Keratinocyte (primary cell): Measurements from ENCODE around the gene GAB2. TPM values are rescaled to one million over a fixed set of nuclear protein-coding genes. Genes with fewer than 3 reads are reported as not detected.

ENCODE experiments used
- DNase-seq: peaks from one replicate; pipeline ENCODE4 v3.0.0-alpha.2; 2011; ENCODE audit warnings: low read depth, missing footprints, low spot score
- FAIRE-seq: peaks from 2 replicates; lab custom pipeline; 2011; peaks lifted over from hg19 to GRCh38; lab: Jason Lieb, UNC
- H2AFZ ChIP-seq: 2 replicates; pipeline ENCODE4 v1.6.0; 2012; ENCODE audit warnings: low read length, control low read depth, inconsistent platforms; ENCODE audit not compliant: control insufficient read depth
- H3K27ac ChIP-seq: 2 replicates; pipeline ENCODE4 v1.5.1; 2011; ENCODE audit warnings: low read length; ENCODE audit not compliant: control insufficient read depth, insufficient read depth
- H3K27me3 ChIP-seq: 3 replicates; pipeline ENCODE4 v1.6.0; 2011; ENCODE audit warnings: low read length; ENCODE audit not compliant: control insufficient read depth, insufficient read depth; ENCODE audit errors: extremely low read depth
- H3K36me3 ChIP-seq, 2 experiments: 2 replicates in 1 of 2; 3 replicates in 1 of 2; pipeline ENCODE4 v1.5.1; 2011; ENCODE audit warnings: low read length in 2 of 2, mild to moderate bottlenecking in 1 of 2; ENCODE audit not compliant: control insufficient read depth in 2 of 2, insufficient read depth in 2 of 2; ENCODE audit errors: extremely low read depth in 1 of 2
- H3K4me1 ChIP-seq: 3 replicates; pipeline ENCODE4 v1.5.1; 2011; ENCODE audit warnings: low read length; ENCODE audit not compliant: control insufficient read depth, insufficient read depth; ENCODE audit errors: extremely low read depth
- H3K4me2 ChIP-seq: 3 replicates; pipeline ENCODE4 v1.6.0; 2011; ENCODE audit warnings: low read depth, low read length; ENCODE audit not compliant: control insufficient read depth, insufficient read depth; ENCODE audit errors: extremely low read depth
- H3K4me3 ChIP-seq, 3 experiments: fragments of 200-600 bp in 1 of 3; sonication (generic) in 1 of 3; 2 replicates in 2 of 3; 3 replicates in 1 of 3; pipeline ENCODE4 v1.5.1; 2011 to 2016; ENCODE audit warnings: low read length in 3 of 3, mild to moderate bottlenecking in 3 of 3, control low read depth in 2 of 3, inconsistent platforms in 1 of 3, low read depth in 1 of 3, mixed read lengths in 1 of 3, mixed run types in 1 of 3, moderate library complexity in 1 of 3; ENCODE audit not compliant: control insufficient read depth in 2 of 3, insufficient read depth in 2 of 3; ENCODE audit errors: extremely low read depth in 1 of 3
- H3K79me2 ChIP-seq: 2 replicates; pipeline ENCODE4 v1.6.0; 2012; ENCODE audit warnings: low read length; ENCODE audit not compliant: control insufficient read depth, insufficient read depth
- H3K9ac ChIP-seq: 3 replicates; pipeline ENCODE4 v1.6.0; 2011; ENCODE audit warnings: low read length; ENCODE audit not compliant: control insufficient read depth, insufficient read depth; ENCODE audit errors: extremely low read depth
- H3K9me1 ChIP-seq: 3 replicates; pipeline ENCODE4 v1.6.0; 2011; ENCODE audit warnings: low read length; ENCODE audit not compliant: control insufficient read depth, insufficient read depth; ENCODE audit errors: extremely low read depth
- H3K9me3 ChIP-seq: 2 replicates; pipeline ENCODE4 v1.5.1; 2012; ENCODE audit warnings: low read depth, low read length; ENCODE audit not compliant: control insufficient read depth
- H4K20me1 ChIP-seq: 3 replicates; pipeline ENCODE4 v1.6.0; 2011; ENCODE audit warnings: low read length; ENCODE audit not compliant: control insufficient read depth, insufficient read depth; ENCODE audit errors: extremely low read depth
- CTCF ChIP-seq, 3 experiments: IDR thresholded peaks in 1 of 3; conservative IDR thresholded peaks in 1 of 3; optimal IDR thresholded peaks in 1 of 3; 2 replicates in 2 of 3; 3 replicates in 1 of 3; pipeline versions ENCODE3 to v1.5.1; 2011; ENCODE audit warnings: low read length in 3 of 3, mild to moderate bottlenecking in 3 of 3, moderate library complexity in 2 of 3, control low read depth in 1 of 3, inconsistent platforms in 1 of 3; ENCODE audit not compliant: insufficient read depth in 2 of 3; ENCODE audit errors: extremely low read depth in 1 of 3
- EZH2 ChIP-seq: IDR thresholded peaks from one replicate; pipeline ENCODE4 v1.6.1; 2012; ENCODE audit warnings: inconsistent platforms, mild to moderate bottlenecking, low read length, moderate library complexity
- dilution Hi-C: fragments of 300-500 bp; cut with MboI; formaldehyde crosslinking; loops from one replicate; pipeline ENCODE4 v1.7.0; 2020; ENCODE audit warnings: low sequenced_read_pairs; ENCODE audit not compliant: extremely low pct_ligation_motif_present
- polyA plus RNA-seq, 5 experiments: library from polyadenylated mRNA; depleted of rRNA in 3 of 5; stranded (reverse) in 3 of 5; stranded (forward) in 1 of 5; unstranded in 1 of 5; fragments of >200 nt; gene quantifications; 1 replicate in 1 of 5; 2 replicates in 3 of 5; 3 replicates in 1 of 5; pipeline versions ENCODE4 v1.2.1 to v1.2.3, GENCODE V29; 2011 to 2012; ENCODE audit warnings: missing spikeins in 2 of 5, low read depth in 1 of 5, low replicate concordance in 1 of 5

The GAB2 gene
- polyA plus RNA-seq, 1 donor (not counting 4 experiments of a cell fraction or from before 2014, with no cell fraction given), result 0.68 TPM

GRCh38 chr11:78213526-78214330, 203.9 kb downstream of the GAB2 start:
- peaks cover 2% of the 10 kb centered on the region for H3K9me1 ChIP-seq
- peaks cover 4% of the 10 kb centered on the region for H3K4me1 ChIP-seq
- peaks cover 5 to 18% of the 10 kb centered on the region in 2 experiments for H3K36me3 ChIP-seq

GRCh38 chr11:78212586-78213371, 204.8 kb downstream of the GAB2 start:
- H3K9me3 ChIP-seq, result no peaks in the 10 kb centered on the region
- H3K4me2 ChIP-seq, result no peak overlapping the region
- no peaks in the 10 kb centered on the region for H3K27me3 ChIP-seq
- H3K9me1 ChIP-seq, result peaks cover 2% of the 10 kb centered on the region
- H3K4me3 ChIP-seq, result no peak overlapping the region
- dilution Hi-C loops, result no loop called here
- TF ChIP-seq EZH2 (no peak), CTCF (optimal IDR thresholded peaks at IDR 0.05 in 1 of 3, IDR thresholded peaks at IDR 0.05 in 1 of 3, conservative IDR thresholded peaks at IDR 0.05 in 1 of 3; ENCODE audit: extremely low read depth in 1 of 3, insufficient read depth in 2 of 3, low read length in 3 of 3) (no peak)
- no peak overlapping the region for H2AFZ ChIP-seq
- no peak overlapping the region for H3K27ac ChIP-seq
- no peaks in the 10 kb centered on the region for H4K20me1 ChIP-seq
- FAIRE-seq (no peak), DNase-seq (no peak)
- peaks cover 4% of the 10 kb centered on the region for H3K4me1 ChIP-seq
- H3K36me3 ChIP-seq, result peaks cover 5 to 20% of the 10 kb centered on the region in 2 experiments
- peaks cover 4% of the 10 kb centered on the region for H3K79me2 ChIP-seq
- no peak overlapping the region for H3K9ac ChIP-seq

More at GRCh38 chr11:78213526-78214330, 203.9 kb downstream of the GAB2 start:
- no peak overlapping the region for H3K4me3 ChIP-seq
- H2AFZ ChIP-seq, result no peak overlapping the region
- H3K4me2 ChIP-seq, result no peak overlapping the region
- dilution Hi-C loops, result no loop called here
- H4K20me1 ChIP-seq, result no peaks in the 10 kb centered on the region
- FAIRE-seq, result no peak
- TF ChIP-seq CTCF (optimal IDR thresholded peaks at IDR 0.05 in 1 of 3, IDR thresholded peaks at IDR 0.05 in 1 of 3, conservative IDR thresholded peaks at IDR 0.05 in 1 of 3; ENCODE audit: extremely low read depth in 1 of 3, insufficient read depth in 2 of 3, low read length in 3 of 3) (no peak), EZH2 (no peak)
- H3K79me2 ChIP-seq, result peaks cover 4% of the 10 kb centered on the region
- H3K27me3 ChIP-seq, result no peaks in the 10 kb centered on the region
- H3K9ac ChIP-seq, result no peak overlapping the region
- H3K9me3 ChIP-seq, result no peaks in the 10 kb centered on the region
- no peak overlapping the region for H3K27ac ChIP-seq
- no peak for DNase-seq
